Activated naive CD4-positive, alpha-beta T cell treated with anti-CD3 and anti-CD28 coated beads, Interleukin-2, amount 10 ng/mL, durations not matched to agents 7 days and 5 days (primary cell): ENCODE results near the gene ACAN.

Experiments used
- CTCF ChIA-PET: fragments of 350-600 bp; sonication (Branson Sonifier 250); formaldehyde crosslinking; loops from one replicate; lab custom pipeline; 2021; ENCODE audit warnings: antibody characterized with exemption; lab: Charles Lee
- DNase-seq: peaks from one replicate; pipeline ENCODE4 v3.0.0-alpha.2; 2020
- H3K27ac Mint-ChIP-seq: one replicate; pipeline ENCODE4 v1.8.0; 2021; ENCODE audit warnings: mild to moderate bottlenecking, moderate library complexity, mixed read lengths
- H3K27me3 Mint-ChIP-seq: one replicate; pipeline ENCODE4 v1.8.0; 2021; ENCODE audit warnings: mild to moderate bottlenecking, mixed read lengths
- H3K36me3 Mint-ChIP-seq: one replicate; pipeline ENCODE4 v1.8.0; 2021; ENCODE audit warnings: mixed read lengths
- H3K4me1 Mint-ChIP-seq: one replicate; pipeline ENCODE4 v1.8.0; 2021; ENCODE audit warnings: mixed read lengths
- H3K4me3 Mint-ChIP-seq: one replicate; pipeline ENCODE4 v1.8.0; 2021; ENCODE audit warnings: mild to moderate bottlenecking, moderate library complexity, mixed read lengths
- H3K9me3 Mint-ChIP-seq: one replicate; pipeline ENCODE4 v1.8.0; 2021; ENCODE audit warnings: mixed read lengths

ACAN gene

GRCh38 chr15:88803241-88803919 lies at the start of gene ACAN:
Gene ACAN, plus strand, starts transcription at chr15:88803436. Its CDS starts 32,771 bp downstream, at chr15:88836207.
- H3K27ac Mint-ChIP-seq, result no peak within 1 kb of the TSS
- peaks cover 93% of the 10 kb centered on the region for H3K27me3 Mint-ChIP-seq
- peaks cover 3% of the 10 kb centered on the region for H3K4me1 Mint-ChIP-seq
- peak within 1 kb of the TSS; percentile 32 for H3K4me3 Mint-ChIP-seq
- no peaks in the 10 kb centered on the region for H3K36me3 Mint-ChIP-seq
- H3K9me3 Mint-ChIP-seq, result no peaks in the 10 kb centered on the region
- DNase-seq, result no peak
- CTCF ChIA-PET, result no interaction called here

- Mint-ChIP-seq H3K27me3 (peaks cover 33% of the 10 kb centered on the region), H3K27ac (no peak overlapping the region), H3K36me3 (no peaks in the 10 kb centered on the region), H3K4me3 (no peak overlapping the region), H3K9me3 (no peaks in the 10 kb centered on the region), H3K4me1 (no peaks in the 10 kb centered on the region)
- no peak for DNase-seq
- CTCF ChIA-PET, result no interaction called here
Observed at GRCh38 chr15:88756521-88756920, 46.7 kb upstream of the ACAN start.

GRCh38 chr15:88756921-88757320 lies 46.3 kb upstream of the ACAN start:
- no peak for DNase-seq
- Mint-ChIP-seq H3K27ac (no peak overlapping the region), H3K36me3 (no peaks in the 10 kb centered on the region), H3K9me3 (no peaks in the 10 kb centered on the region), H3K4me3 (no peak overlapping the region), H3K4me1 (no peaks in the 10 kb centered on the region), H3K27me3 (peaks cover 29% of the 10 kb centered on the region)
- CTCF ChIA-PET, result no interaction called here

- CTCF ChIA-PET, result no interaction called here
- H3K27ac Mint-ChIP-seq, result no peak overlapping the region
Observed at GRCh38 chr15:88759872-88760271, 43.4 kb upstream of the ACAN start.

GRCh38 chr15:88764448-88764847 lies 38.8 kb upstream of the ACAN start:
- Mint-ChIP-seq H3K27ac (no peak overlapping the region), H3K9me3 (no peaks in the 10 kb centered on the region), H3K27me3 (peaks cover 40% of the 10 kb centered on the region), H3K36me3 (no peaks in the 10 kb centered on the region), H3K4me3 (no peak overlapping the region), H3K4me1 (no peaks in the 10 kb centered on the region)
- no peak for DNase-seq
- CTCF ChIA-PET, result no interaction called here

More at GRCh38 chr15:88759872-88760271, 43.4 kb upstream of the ACAN start:
- Mint-ChIP-seq H3K4me1 (no peaks in the 10 kb centered on the region), H3K36me3 (no peaks in the 10 kb centered on the region), H3K9me3 (no peaks in the 10 kb centered on the region), H3K4me3 (no peak overlapping the region), H3K27me3 (peaks cover 33% of the 10 kb centered on the region)
- no peak for DNase-seq

- CTCF ChIA-PET, result no interaction called here
- Mint-ChIP-seq H3K4me3 (no peak overlapping the region), H3K27ac (no peak overlapping the region), H3K9me3 (peaks cover 3% of the 10 kb centered on the region), H3K4me1 (no peaks in the 10 kb centered on the region), H3K27me3 (peaks cover 43% of the 10 kb centered on the region), H3K36me3 (no peaks in the 10 kb centered on the region)
- DNase-seq, result no peak
Observed at GRCh38 chr15:88765212-88765611, 38.0 kb upstream of the ACAN start.

- CTCF ChIA-PET, result no interaction called here
- Mint-ChIP-seq H3K9me3 (peaks cover 6% of the 10 kb centered on the region), H3K4me1 (no peaks in the 10 kb centered on the region), H3K27me3 (peaks cover 34% of the 10 kb centered on the region), H3K4me3 (no peak overlapping the region), H3K27ac (no peak overlapping the region), H3K36me3 (peaks cover 1% of the 10 kb centered on the region)
- DNase-seq, result no peak
Observed at GRCh38 chr15:88769161-88769971, 33.9 kb upstream of the ACAN start.

- H3K27me3 Mint-ChIP-seq, result peaks cover 7% of the 10 kb centered on the region
- peaks cover 1% of the 10 kb centered on the region for H3K36me3 Mint-ChIP-seq
- H3K4me3 Mint-ChIP-seq, result no peak overlapping the region
- DNase-seq, result no peak
- no peak overlapping the region for H3K27ac Mint-ChIP-seq
- H3K9me3 Mint-ChIP-seq, result peaks cover 13% of the 10 kb centered on the region
- no peaks in the 10 kb centered on the region for H3K4me1 Mint-ChIP-seq
- CTCF ChIA-PET, result no interaction called here
Observed at GRCh38 chr15:88775776-88776175, 27.5 kb upstream of the ACAN start.

GRCh38 chr15:88776646-88777045 lies 26.6 kb upstream of the ACAN start:
- Mint-ChIP-seq H3K27me3 (peaks cover 7% of the 10 kb centered on the region), H3K36me3 (peaks cover 1% of the 10 kb centered on the region), H3K9me3 (peaks cover 13% of the 10 kb centered on the region), H3K4me1 (no peaks in the 10 kb centered on the region), H3K27ac (no peak overlapping the region), H3K4me3 (no peak overlapping the region)
- no peak for DNase-seq
- CTCF ChIA-PET, result no interaction called here

GRCh38 chr15:88779944-88780343 lies 23.3 kb upstream of the ACAN start:
- peaks cover 16% of the 10 kb centered on the region for H3K27me3 Mint-ChIP-seq
- no peaks in the 10 kb centered on the region for H3K4me1 Mint-ChIP-seq
- no peak overlapping the region for H3K4me3 Mint-ChIP-seq
- no peak for DNase-seq
- H3K27ac Mint-ChIP-seq, result no peak overlapping the region
- no peaks in the 10 kb centered on the region for H3K36me3 Mint-ChIP-seq
- H3K9me3 Mint-ChIP-seq, result peaks cover 11% of the 10 kb centered on the region
- CTCF ChIA-PET, result no interaction called here

GRCh38 chr15:88782465-88782864 lies 20.8 kb upstream of the ACAN start:
- Mint-ChIP-seq H3K4me3 (no peak overlapping the region), H3K36me3 (no peaks in the 10 kb centered on the region), H3K27me3 (peaks cover 27% of the 10 kb centered on the region), H3K27ac (no peak overlapping the region), H3K4me1 (no peaks in the 10 kb centered on the region), H3K9me3 (no peaks in the 10 kb centered on the region)
- no peak for DNase-seq
- CTCF ChIA-PET, result no interaction called here

GRCh38 chr15:88785217-88785616 lies 18.0 kb upstream of the ACAN start:
- no peak overlapping the region for H3K27ac Mint-ChIP-seq
- H3K4me3 Mint-ChIP-seq, result no peak overlapping the region
- no peak for DNase-seq
- H3K4me1 Mint-ChIP-seq, result no peaks in the 10 kb centered on the region
- no peaks in the 10 kb centered on the region for H3K36me3 Mint-ChIP-seq
- CTCF ChIA-PET, result no interaction called here
- H3K9me3 Mint-ChIP-seq, result no peaks in the 10 kb centered on the region
- peaks cover 45% of the 10 kb centered on the region for H3K27me3 Mint-ChIP-seq

- DNase-seq, result no peak
- Mint-ChIP-seq H3K4me1 (no peaks in the 10 kb centered on the region), H3K4me3 (no peak overlapping the region), H3K27ac (no peak overlapping the region), H3K27me3 (peaks cover 57% of the 10 kb centered on the region), H3K36me3 (no peaks in the 10 kb centered on the region), H3K9me3 (no peaks in the 10 kb centered on the region)
- CTCF ChIA-PET, result interaction anchor here (0.6 kb wide), 1 partner anchor 116 kb away, joined by 3 read pairs; no protein-coding TSS in a partner anchor
Observed at GRCh38 chr15:88788036-88788435, 15.2 kb upstream of the ACAN start.

GRCh38 chr15:88788816-88789215 lies 14.4 kb upstream of the ACAN start:
- Mint-ChIP-seq H3K27me3 (peaks cover 56% of the 10 kb centered on the region), H3K4me1 (no peaks in the 10 kb centered on the region), H3K36me3 (no peaks in the 10 kb centered on the region), H3K4me3 (no peak overlapping the region), H3K27ac (no peak overlapping the region), H3K9me3 (no peaks in the 10 kb centered on the region)
- CTCF ChIA-PET, result no interaction called here
- DNase-seq, result no peak

GRCh38 chr15:88790486-88790885 lies 12.8 kb upstream of the ACAN start:
- H3K27ac Mint-ChIP-seq, result no peak overlapping the region
- H3K9me3 Mint-ChIP-seq, result no peaks in the 10 kb centered on the region
- H3K4me1 Mint-ChIP-seq, result no peaks in the 10 kb centered on the region
- CTCF ChIA-PET, result interaction anchor here (1.3 kb wide), 1 partner anchor 17 kb away, joined by 4 read pairs; no protein-coding TSS in a partner anchor
- H3K36me3 Mint-ChIP-seq, result no peaks in the 10 kb centered on the region
- no peak overlapping the region for H3K4me3 Mint-ChIP-seq
- no peak for DNase-seq
- H3K27me3 Mint-ChIP-seq, result peaks cover 65% of the 10 kb centered on the region
